SK-N-SH treated with all-trans-retinoic acid at 6 μM for 48 hours (cell line): Measurements from ENCODE around the gene NR1I3.

Source experiments
- ATAC-seq: fragments of 200-7000 bp; cut with Tn5 transposase; 3 replicates; pipeline ENCODE4 v1.9.1; 2020; ENCODE audit warnings: mild to moderate bottlenecking, moderate library complexity
- BACH2 ChIP-seq: fragments of 250-450 bp; sonication (Bioruptor Pico); IDR thresholded peaks from 2 replicates; pipeline ENCODE4 v1.9.0; 2021; ENCODE audit warnings: mild to moderate bottlenecking, borderline replicate concordance
- CSDC2 ChIP-seq: fragments of 250-450 bp; sonication (Bioruptor Pico); IDR thresholded peaks from 2 replicates; pipeline ENCODE4 v1.5.0; 2020; ENCODE audit warnings: mild to moderate bottlenecking, moderate library complexity
- CSRNP3 ChIP-seq: fragments of 250-450 bp; sonication (Bioruptor Pico); IDR thresholded peaks from 2 replicates; pipeline ENCODE4 v1.5.1; 2021; ENCODE audit warnings: mild to moderate bottlenecking, moderate library complexity
- ESRRG ChIP-seq: fragments of 250-450 bp; sonication (Bioruptor Pico); IDR thresholded peaks from 2 replicates; pipeline ENCODE4 v1.6.1; 2021; ENCODE audit warnings: mild to moderate bottlenecking
- GLIS3 ChIP-seq: fragments of 250-450 bp; sonication (Bioruptor Pico); IDR thresholded peaks from 2 replicates; pipeline ENCODE4 v1.5.0; 2020; ENCODE audit warnings: mild to moderate bottlenecking, moderate library complexity
- ISL1 ChIP-seq: fragments of 250-450 bp; sonication (Bioruptor Pico); IDR thresholded peaks from 2 replicates; pipeline ENCODE4 v2.1.2; 2022; ENCODE audit warnings: mild to moderate bottlenecking, moderate library complexity
- OSR1 ChIP-seq: fragments of 250-450 bp; sonication (Bioruptor Pico); IDR thresholded peaks from 2 replicates; pipeline ENCODE4 v1.8.0; 2022; ENCODE audit warnings: moderate library complexity, mild to moderate bottlenecking, inconsistent platforms
- PATZ1 ChIP-seq: fragments of 250-450 bp; sonication (Bioruptor Pico); IDR thresholded peaks from 2 replicates; pipeline ENCODE4 v1.8.0; 2020; ENCODE audit warnings: mild to moderate bottlenecking, moderate library complexity, borderline replicate concordance
- POU6F1 ChIP-seq: fragments of 250-450 bp; sonication (Bioruptor Pico); IDR thresholded peaks from 2 replicates; pipeline ENCODE4 v1.8.0; 2021; ENCODE audit warnings: low read depth, mild to moderate bottlenecking, moderate library complexity, borderline replicate concordance
- PPARA ChIP-seq: fragments of 250-450 bp; sonication (Bioruptor Pico); IDR thresholded peaks from 2 replicates; pipeline ENCODE4 v1.5.0; 2020; ENCODE audit warnings: mild to moderate bottlenecking, borderline replicate concordance
- RARB ChIP-seq: fragments of 250-450 bp; sonication (Bioruptor Pico); IDR thresholded peaks from 2 replicates; pipeline ENCODE4 v1.8.0; 2021; ENCODE audit warnings: mild to moderate bottlenecking, moderate library complexity
- SNAI2 ChIP-seq: fragments of 250-450 bp; sonication (Bioruptor Pico); IDR thresholded peaks from 2 replicates; pipeline ENCODE4 v1.5.0; 2020; ENCODE audit warnings: mild to moderate bottlenecking, moderate library complexity
- TCF4 ChIP-seq: fragments of 250-450 bp; sonication (Bioruptor Pico); IDR thresholded peaks from 2 replicates; pipeline ENCODE4 v1.8.0; 2021; ENCODE audit warnings: mild to moderate bottlenecking, moderate library complexity, borderline replicate concordance
- TOX ChIP-seq: fragments of 250-450 bp; sonication (Bioruptor Pico); IDR thresholded peaks from 2 replicates; pipeline ENCODE4 v1.8.0; 2021; ENCODE audit warnings: mild to moderate bottlenecking, moderate library complexity, borderline replicate concordance
- TSHZ2 ChIP-seq: fragments of 250-450 bp; sonication (Bioruptor Pico); IDR thresholded peaks from 2 replicates; pipeline ENCODE4 v1.5.0; 2020; ENCODE audit warnings: mild to moderate bottlenecking, moderate library complexity
- ZFP3 ChIP-seq: fragments of 250-450 bp; sonication (Bioruptor Pico); IDR thresholded peaks from 2 replicates; pipeline ENCODE4 v1.5.0; 2020; ENCODE audit warnings: mild to moderate bottlenecking, moderate library complexity
- ZFP30 ChIP-seq: fragments of 450-650 bp; formaldehyde crosslinking; IDR thresholded peaks from 2 replicates; pipeline ENCODE4 v1.5.0; 2022; ENCODE audit warnings: mild to moderate bottlenecking, moderate library complexity
- ZNF565 ChIP-seq: fragments of 450-650 bp; formaldehyde crosslinking; conservative IDR thresholded peaks from 2 replicates; pipeline ENCODE4 v1.5.0; 2020; ENCODE audit warnings: low read depth, mild to moderate bottlenecking, moderate library complexity
- ZNF70 ChIP-seq: fragments of 450-650 bp; formaldehyde crosslinking; IDR thresholded peaks from 2 replicates; pipeline ENCODE4 v1.5.0; 2020; ENCODE audit warnings: mild to moderate bottlenecking, moderate library complexity
- ZNF8 ChIP-seq: fragments of 450-650 bp; formaldehyde crosslinking; IDR thresholded peaks from 2 replicates; pipeline ENCODE4 v1.5.0; 2020; ENCODE audit warnings: mild to moderate bottlenecking, moderate library complexity

NR1I3 gene

GRCh38 chr1:161260376-161261260, 22.6 kb upstream of the NR1I3 start (continued):
- TF ChIP-seq TSHZ2 (CRISPR knock-in tag) (no peak), ZNF565 (CRISPR knock-in tag) (no peak), CSDC2 (CRISPR knock-in tag) (no peak), RARB (CRISPR knock-in tag) (no peak)

GRCh38 chr1:161259765-161260164, 21.8 kb upstream of the NR1I3 start:
- TF ChIP-seq RARB (CRISPR knock-in tag): no peak
- no peak for TF ChIP-seq CSDC2 (CRISPR knock-in tag)
- TF ChIP-seq CSRNP3: no peak
- no peak for TF ChIP-seq ZNF565 (CRISPR knock-in tag)
- no peak for TF ChIP-seq PATZ1 (CRISPR knock-in tag)
- no peak for TF ChIP-seq POU6F1
- TF ChIP-seq PPARA (CRISPR knock-in tag): no peak
- TF ChIP-seq OSR1 (CRISPR knock-in tag): no peak
- no peak for TF ChIP-seq GLIS3 (CRISPR knock-in tag)
- no peak for TF ChIP-seq ISL1 (CRISPR knock-in tag)
- no peak for TF ChIP-seq ZFP30
- TF ChIP-seq TOX (CRISPR knock-in tag): no peak
- no peak for TF ChIP-seq BACH2 (CRISPR knock-in tag)
- no peak for TF ChIP-seq ZNF70 (CRISPR knock-in tag)
- TF ChIP-seq SNAI2 (CRISPR knock-in tag): no peak
- no peak for TF ChIP-seq ESRRG
- no peak for TF ChIP-seq ZFP3
- TF ChIP-seq TSHZ2 (CRISPR knock-in tag): no peak
- no peak for TF ChIP-seq TCF4 (CRISPR knock-in tag)
- no peak for ATAC-seq

GRCh38 chr1:161259345-161259702, 21.3 kb upstream of the NR1I3 start:
- no peak for TF ChIP-seq ZNF8 (CRISPR knock-in tag)
- no peak for TF ChIP-seq GLIS3 (CRISPR knock-in tag)
- no peak for TF ChIP-seq SNAI2 (CRISPR knock-in tag)
- no peak; the same call in 2 of the 3 replicates for ATAC-seq
